PC-9 (cell line): ENCODE measurements around the gene TSPAN17. TPM values are rescaled to one million over a fixed set of nuclear protein-coding genes. Genes with fewer than 3 reads are reported as not detected.

Experiments
- BruUV-seq: library from RNA; stranded (reverse); fragments of 400-500 nt; replicated peaks from 2 replicates; lab custom pipeline; 2021; lab: Mats Ljungman, UMichigan
- CTCF ChIA-PET: fragments of 300-600 bp; sonication (Branson Sonifier 250); formaldehyde crosslinking; loops from one replicate; lab custom pipeline; 2022; ENCODE audit warnings: antibody characterized with exemption; lab: Charles Lee
- POLR2A ChIA-PET: fragments of 300-600 bp; sonication (Branson Sonifier 250); formaldehyde crosslinking; loops from one replicate; lab custom pipeline; 2022; ENCODE audit warnings: antibody characterized with exemption; ENCODE audit not compliant: unreplicated experiment; lab: Charles Lee
- DNase-seq, 2 experiments: peaks; one replicate each; pipeline versions ENCODE4 v3.0.0 to v3.0.0-alpha.2; 2015 to 2022; ENCODE audit warnings: mixed read lengths in 1 of 2
- H2AFZ ChIP-seq: fragments of 200-600 bp; sonication (generic); 2 replicates; pipeline ENCODE4 v1.8.1; 2017; ENCODE audit warnings: antibody characterized with exemption
- H3F3A ChIP-seq: fragments of 200-600 bp; sonication (generic); 2 replicates; pipeline ENCODE4 v1.8.1; 2017; ENCODE audit warnings: antibody characterized with exemption, mild to moderate bottlenecking, low read depth; ENCODE audit not compliant: insufficient read depth
- H3K27ac ChIP-seq: fragments of 200-600 bp; sonication (generic); 2 replicates; pipeline ENCODE4 v1.6.1; 2016; ENCODE audit warnings: mixed run types
- H3K27me3 ChIP-seq: fragments of 200-600 bp; sonication (generic); 2 replicates; pipeline ENCODE4 v1.6.1; 2016; ENCODE audit warnings: low read depth, mixed run types; ENCODE audit not compliant: insufficient read depth
- H3K36me3 ChIP-seq: fragments of 200-600 bp; sonication (generic); 2 replicates; pipeline ENCODE4 v1.6.1; 2016; ENCODE audit warnings: low read depth, mixed run types
- H3K4me1 ChIP-seq: fragments of 200-600 bp; sonication (generic); replicated peaks from 2 replicates; pipeline ENCODE4 v1.6.1; 2016; ENCODE audit warnings: mixed run types; ENCODE audit not compliant: insufficient read depth
- H3K4me2 ChIP-seq: fragments of 200-600 bp; sonication (generic); 2 replicates; pipeline ENCODE4 v1.6.1; 2017; ENCODE audit warnings: mixed run types
- H3K4me3 ChIP-seq: fragments of 200-600 bp; sonication (generic); 2 replicates; pipeline ENCODE4 v1.6.1; 2016; ENCODE audit warnings: mixed run types
- H3K79me2 ChIP-seq: fragments of 200-600 bp; sonication (generic); 2 replicates; pipeline ENCODE4 v1.6.1; 2017; ENCODE audit warnings: low read depth, mixed run types
- H3K9me2 ChIP-seq: fragments of 200-600 bp; sonication (generic); 2 replicates; pipeline ENCODE4 v1.8.1; 2017; ENCODE audit warnings: mild to moderate bottlenecking; ENCODE audit not compliant: insufficient read depth
- H3K9me3 ChIP-seq: fragments of 200-600 bp; sonication (generic); 2 replicates; pipeline ENCODE4 v1.8.1; 2016; ENCODE audit warnings: low read depth; ENCODE audit not compliant: insufficient read depth
- H4K20me1 ChIP-seq: fragments of 200-600 bp; sonication (generic); 2 replicates; pipeline ENCODE4 v1.8.1; 2017; ENCODE audit not compliant: insufficient read depth
- CTCF ChIP-seq: fragments of 200-600 bp; sonication (generic); conservative IDR thresholded peaks from 2 replicates; pipeline ENCODE4 v1.6.1; 2017; ENCODE audit warnings: mixed run types, antibody characterized with exemption, mild to moderate bottlenecking, moderate library complexity
- EZH2 ChIP-seq: fragments of 200-600 bp; sonication (generic); IDR thresholded peaks from 2 replicates; pipeline ENCODE4 v1.8.0; 2017; ENCODE audit warnings: antibody characterized with exemption, low read depth
- intact Hi-C: fragments of 100-400 bp; cut with micrococcal nuclease; formaldehyde crosslinking; loops from one replicate; pipeline ENCODE4 v1.10.0; 2022; ENCODE audit not compliant: unreplicated experiment
- total RNA-seq: library from RNA; stranded (reverse); gene quantifications from 2 replicates; pipeline ENCODE4 v1.2.3, GENCODE V29; 2021

TSPAN17 gene
- total RNA-seq, 1 experiment from 2014 or later = 81.1 TPM

DNA sequence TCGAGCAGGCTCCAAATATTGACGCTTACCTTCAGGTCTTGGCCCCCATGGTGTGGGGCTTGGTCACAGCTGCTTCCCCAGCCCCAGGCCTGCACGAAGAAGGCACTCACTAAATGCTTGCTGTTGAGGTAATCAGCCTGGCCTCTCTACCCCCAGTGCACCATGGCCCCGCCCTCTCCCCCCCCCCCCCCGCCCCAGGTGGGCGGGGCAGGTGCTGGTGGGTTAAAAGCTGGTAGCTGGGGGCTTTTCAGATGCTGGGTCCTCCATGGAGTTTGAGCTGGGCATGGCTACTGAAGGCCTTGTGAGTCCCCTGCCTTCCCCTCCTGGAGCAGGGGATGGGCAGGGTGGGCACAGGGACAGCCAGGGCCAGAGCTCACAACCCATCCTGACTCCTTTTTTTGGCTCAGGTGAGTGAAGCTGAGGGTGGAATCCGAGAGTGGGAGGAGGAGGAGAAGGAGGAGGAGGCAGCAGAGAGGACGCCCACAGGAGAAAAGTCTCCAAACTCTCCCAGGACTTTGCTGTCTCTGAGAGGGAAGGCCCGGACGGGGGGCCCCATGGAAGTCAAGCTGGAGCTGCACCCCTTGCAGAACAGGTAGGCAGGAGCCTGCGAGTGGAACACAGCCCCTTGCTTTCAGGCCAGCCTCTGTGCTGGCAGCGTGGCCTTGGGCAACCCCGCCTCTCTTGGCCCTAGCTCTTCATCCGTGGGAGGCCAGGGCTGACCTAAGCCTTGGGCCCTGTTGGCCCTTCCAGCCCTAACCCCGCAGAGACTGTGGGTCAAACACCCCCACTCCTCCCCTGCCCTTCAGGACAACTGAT is 4.4 kb upstream of the TSPAN17 start:
- Histone ChIP-seq H3K27me3 (no peaks in the 10 kb centered on the region), H3F3A (no peaks in the 10 kb centered on the region; the same call in 1 of the 2 replicates), H3K9me2 (no peaks in the 10 kb centered on the region), H4K20me1 (no peaks in the 10 kb centered on the region), H3K27ac (no peak overlapping the region), H3K9me3 (no peaks in the 10 kb centered on the region), H3K79me2 (peaks cover 4% of the 10 kb centered on the region; the same call in 1 of the 2 replicates), H3K4me3 (no peak overlapping the region), H3K36me3 (no peaks in the 10 kb centered on the region), H3K4me2 (no peak overlapping the region), H2AFZ (no peak overlapping the region), H3K4me1 (no peaks in the 10 kb centered on the region; the same call in 1 of the 2 replicates)
- CTCF ChIA-PET = no interaction called here
- no TSS peak for BruUV-seq
- TF ChIP-seq CTCF (no peak), EZH2 (no peak)
- intact Hi-C loops = loop anchor here (10.0 kb wide), 1 partner anchor 258 kb away; the partner anchor contains the start of genes HIGD2A and NOP16
- no peak for DNase-seq
- POLR2A ChIA-PET = no interaction called here

- TF ChIP-seq EZH2 = no peak
- TF ChIP-seq CTCF = no peak
- DNase-seq = no peak
- Histone ChIP-seq H3K27ac (no peak overlapping the region), H3K79me2 (peaks cover 12% of the 10 kb centered on the region), H3K27me3 (no peaks in the 10 kb centered on the region), H3K36me3 (no peaks in the 10 kb centered on the region), H3K4me1 (peaks cover 7% of the 10 kb centered on the region), H3F3A (no peaks in the 10 kb centered on the region; the same call in 1 of the 2 replicates), H3K4me3 (no peak overlapping the region), H4K20me1 (0 out of 2 replicates have a peak, but pooled peaks cover 4% of the 10 kb centered on the region), H3K9me3 (no peaks in the 10 kb centered on the region), H3K4me2 (no peak overlapping the region), H2AFZ (no peak overlapping the region), H3K9me2 (no peaks in the 10 kb centered on the region)
- ChIA-PET CTCF (interaction anchor here (0.6 kb wide), 1 partner anchor 587 kb away, joined by 5 read pairs; no protein-coding TSS in a partner anchor), POLR2A (no interaction called here)
- BruUV-seq = no TSS peak
- intact Hi-C loops = loop anchor here (10.0 kb wide), 1 partner anchor 259 kb away; the partner anchor contains the start of genes HIGD2A and NOP16
These were observed 3.6 kb upstream of the TSPAN17 start for GRCh38 chr5:176643491-176644219.

DNA sequence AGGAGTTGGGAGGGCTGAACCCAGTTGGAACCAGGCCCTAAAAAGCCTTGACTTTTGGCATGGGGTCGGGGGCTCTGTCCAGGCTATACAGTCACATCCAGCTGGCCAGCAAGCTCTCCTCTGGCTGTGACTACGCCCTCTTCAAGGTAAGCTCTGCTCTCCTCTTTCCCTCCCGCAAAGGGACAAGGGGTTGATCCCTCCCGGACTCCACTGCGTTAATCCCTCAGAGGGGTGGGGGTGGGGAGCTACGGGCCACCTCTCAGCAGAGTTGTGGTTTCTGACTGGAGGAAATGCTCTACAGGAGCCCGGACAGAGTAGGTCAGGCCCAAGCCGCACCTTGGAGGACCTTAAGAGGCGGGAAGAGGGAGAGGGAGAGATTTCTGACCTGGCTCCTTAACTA is 3.0 kb upstream of the TSPAN17 start:
- H3K27ac ChIP-seq = no peak overlapping the region
- no peak overlapping the region for H3K4me2 ChIP-seq
- no peak overlapping the region for H2AFZ ChIP-seq
- H3K36me3 ChIP-seq = no peaks in the 10 kb centered on the region
- DNase-seq = no peak
- H4K20me1 ChIP-seq = 0 out of 2 replicates have a peak, but pooled peaks cover 8% of the 10 kb centered on the region
- no peaks in the 10 kb centered on the region for H3K27me3 ChIP-seq
- H3K4me1 ChIP-seq = peaks cover 11% of the 10 kb centered on the region
- TF ChIP-seq EZH2 (no peak), CTCF (no peak)
- ChIA-PET POLR2A (no interaction called here), CTCF (interaction anchor here (0.6 kb wide), 1 partner anchor 586 kb away, joined by 5 read pairs; no protein-coding TSS in a partner anchor)
- no peaks in the 10 kb centered on the region for H3K9me3 ChIP-seq
- peaks cover 18% of the 10 kb centered on the region for H3K79me2 ChIP-seq
- H3K9me2 ChIP-seq = no peaks in the 10 kb centered on the region
- BruUV-seq = no TSS peak
- no peak overlapping the region for H3K4me3 ChIP-seq
- H3F3A ChIP-seq = no peaks in the 10 kb centered on the region; the same call in 1 of the 2 replicates
- intact Hi-C loops = loop anchor here (10.0 kb wide), 1 partner anchor 259 kb away; the partner anchor contains the start of genes HIGD2A and NOP16
